ENCODE measurements around the gene HAUS7. TPM values are rescaled to one million over a fixed set of nuclear protein-coding genes. Genes with fewer than 3 reads are reported as not detected.

HAUS7 gene
- polyA plus RNA-seq, 4 donors = 20.5 to 25.8 (median 25.5) TPM

Other genes with a start within 250 kb of the HAUS7 start
- gene PNMA6F, start 148.8 kb downstream of the HAUS7 start, polyA plus RNA-seq (ENCODE audit: insufficient read length in 4 of 4) = under 1 TPM; 0.04 to 0.14 (median 0.10) TPM
- gene ZNF275, start 136.4 kb downstream of the HAUS7 start, polyA plus RNA-seq (ENCODE audit: insufficient read length in 4 of 4) = 10 to 100 TPM; 17.6 to 20.0 (median 19.3) TPM
- not detected for gene PNMA6E, start 69.2 kb downstream of the HAUS7 start, polyA plus RNA-seq (ENCODE audit: insufficient read length in 4 of 4)
- 1 to 10 TPM in 2 of 4 donors, under 1 TPM in 2; 0.31 to 1.2 (median 0.90) TPM for gene ZFP92, start 59.1 kb downstream of the HAUS7 start, polyA plus RNA-seq (ENCODE audit: insufficient read length in 4 of 4)
- gene TREX2, start 24.5 kb downstream of the HAUS7 start, polyA plus RNA-seq (ENCODE audit: insufficient read length in 4 of 4) = under 1 TPM; 0.14 to 0.53 (median 0.35) TPM
- gene BGN, start 24.4 kb upstream of the HAUS7 start, polyA plus RNA-seq (ENCODE audit: insufficient read length in 4 of 4) = 100 to 1,000 TPM; 114 to 218 (median 181) TPM
- gene ATP2B3, start 47.1 kb upstream of the HAUS7 start, polyA plus RNA-seq (ENCODE audit: insufficient read length in 4 of 4) = under 1 TPM; 0.10 to 0.32 (median 0.22) TPM
- 10 to 100 TPM; 13.5 to 20.7 (median 17.9) TPM for gene CCNQ, start 128.6 kb upstream of the HAUS7 start, polyA plus RNA-seq (ENCODE audit: insufficient read length in 4 of 4)
- gene DUSP9, start 176.6 kb upstream of the HAUS7 start, polyA plus RNA-seq (ENCODE audit: insufficient read length in 4 of 4) = 10 to 100 TPM in 3 of 4 donors, 1 to 10 TPM in 1; 2.7 to 52.1 (median 44.9) TPM
- gene PNCK, start 203.2 kb upstream of the HAUS7 start, polyA plus RNA-seq (ENCODE audit: insufficient read length in 4 of 4) = 10 to 100 TPM in 1 of 4 donors, 1 to 10 TPM in 3; 1.7 to 10.1 (median 7.8) TPM
- 10 to 100 TPM; 16.8 to 64.5 (median 46.2) TPM for gene SLC6A8, start 217.3 kb upstream of the HAUS7 start, polyA plus RNA-seq (ENCODE audit: insufficient read length in 4 of 4)